Omental fat pad (tissue), 4 donors: Measurements from ENCODE around the gene GNMT. TPM values are rescaled to one million over a fixed set of nuclear protein-coding genes. Genes with fewer than 3 reads are reported as not detected.
"Not testable (repeated sequence)": the region's sequence is repeated elsewhere in the genome, so short reads cannot be mapped to it uniquely, and the experiment has no call there.

Source experiments
- ATAC-seq: fragments of 150-250 bp; one replicate; pipeline ENCODE4 v1.9.1; 2016; ENCODE audit warnings: mild to moderate bottlenecking, moderate library complexity; ENCODE audit not compliant: low FRiP score
- DNase-seq: peaks from one replicate; pipeline ENCODE4 v3.0.0-alpha.2; 2019; ENCODE audit warnings: low spot score
- total RNA-seq, 4 donors: library from RNA; depleted of rRNA; stranded (reverse); fragments of >200 nt; gene quantifications; one replicate each; pipeline ENCODE4 v1.1.0, GENCODE V29; 2016
- TF ChIP-seq, protein P1 (sequence below), 3 donors: fragments of 450-650 bp; IDR thresholded peaks; one replicate each; pipeline ENCODE4 v1.5.1; 2016 to 2017; ENCODE audit warnings: antibody characterized with exemption in 3 of 3, mild to moderate bottlenecking in 3 of 3, moderate library complexity in 2 of 3

The GNMT gene
- total RNA-seq, 4 donors from 2014 or later = 0.84 to 1.1 (median 1.0) TPM; not detected in 1

DNA sequence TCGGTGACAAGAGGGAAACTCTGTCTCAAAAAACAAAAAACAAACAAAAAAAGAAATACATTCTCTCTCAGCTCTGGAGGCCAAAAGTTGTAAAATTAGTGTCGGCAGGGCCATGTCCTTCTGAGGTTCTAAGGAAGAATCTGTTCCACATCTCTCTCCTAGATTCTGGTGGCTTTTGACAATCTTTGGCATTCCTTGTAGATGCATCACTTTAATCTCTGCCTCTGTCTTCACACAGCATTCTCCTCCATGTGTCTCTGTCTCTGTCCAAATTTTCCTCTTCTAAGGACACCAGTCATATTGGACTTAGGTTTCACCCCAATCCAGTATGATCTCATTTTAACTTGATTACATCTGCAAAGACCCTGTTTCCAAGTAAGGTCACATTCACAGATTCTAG is 32.9 kb downstream of the GNMT start:
- ATAC-seq (no peak), DNase-seq (no peak)
- TF ChIP-seq, protein P1, sequence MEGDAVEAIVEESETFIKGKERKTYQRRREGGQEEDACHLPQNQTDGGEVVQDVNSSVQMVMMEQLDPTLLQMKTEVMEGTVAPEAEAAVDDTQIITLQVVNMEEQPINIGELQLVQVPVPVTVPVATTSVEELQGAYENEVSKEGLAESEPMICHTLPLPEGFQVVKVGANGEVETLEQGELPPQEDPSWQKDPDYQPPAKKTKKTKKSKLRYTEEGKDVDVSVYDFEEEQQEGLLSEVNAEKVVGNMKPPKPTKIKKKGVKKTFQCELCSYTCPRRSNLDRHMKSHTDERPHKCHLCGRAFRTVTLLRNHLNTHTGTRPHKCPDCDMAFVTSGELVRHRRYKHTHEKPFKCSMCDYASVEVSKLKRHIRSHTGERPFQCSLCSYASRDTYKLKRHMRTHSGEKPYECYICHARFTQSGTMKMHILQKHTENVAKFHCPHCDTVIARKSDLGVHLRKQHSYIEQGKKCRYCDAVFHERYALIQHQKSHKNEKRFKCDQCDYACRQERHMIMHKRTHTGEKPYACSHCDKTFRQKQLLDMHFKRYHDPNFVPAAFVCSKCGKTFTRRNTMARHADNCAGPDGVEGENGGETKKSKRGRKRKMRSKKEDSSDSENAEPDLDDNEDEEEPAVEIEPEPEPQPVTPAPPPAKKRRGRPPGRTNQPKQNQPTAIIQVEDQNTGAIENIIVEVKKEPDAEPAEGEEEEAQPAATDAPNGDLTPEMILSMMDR (IDR thresholded peaks at IDR 0.05) = no peak

DNA sequence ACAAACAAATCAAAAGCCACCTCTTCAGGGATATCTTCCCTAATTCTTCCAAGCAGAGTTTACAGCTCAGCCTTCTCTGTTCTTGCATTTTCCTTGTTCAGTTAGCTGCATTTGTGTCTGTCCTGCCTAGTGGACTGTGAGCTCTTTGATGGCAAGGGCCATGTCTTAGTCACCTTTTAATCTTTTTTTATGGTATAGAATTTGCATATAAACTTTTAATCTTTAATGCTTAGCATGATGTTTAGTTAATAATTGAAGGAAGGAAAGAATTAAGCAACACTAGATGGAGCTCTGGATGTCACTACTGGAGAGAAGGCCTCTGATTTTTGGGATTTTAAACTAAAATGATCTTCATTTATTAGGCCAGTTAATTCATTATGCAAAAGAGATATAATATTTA is 36.0 kb downstream of the GNMT start:
- DNase-seq (no peak), ATAC-seq (no peak)
- TF ChIP-seq, protein P1 (IDR thresholded peaks at IDR 0.05) = no peak

DNA sequence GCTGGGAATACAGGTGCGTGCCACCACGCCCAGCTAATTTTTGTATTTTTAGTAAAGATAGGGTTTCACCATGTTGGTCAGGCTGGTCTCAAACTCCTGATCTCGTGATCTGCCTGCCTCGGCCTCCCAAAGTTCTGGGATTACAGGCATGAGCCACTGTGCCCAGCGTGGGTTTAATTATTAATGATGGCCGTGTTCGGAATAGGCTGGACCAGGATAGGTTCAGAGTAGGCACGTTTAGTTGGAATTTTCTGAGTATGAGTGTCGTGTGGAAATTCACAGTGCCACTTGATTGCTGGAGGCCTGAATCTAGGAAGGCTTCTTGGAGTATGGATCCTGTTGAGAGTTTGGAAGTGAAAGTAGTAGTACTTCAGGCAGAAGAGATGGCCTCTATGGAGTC is 37.7 kb downstream of the GNMT start:
- not testable (repeated sequence) for ATAC-seq, DNase-seq

DNA sequence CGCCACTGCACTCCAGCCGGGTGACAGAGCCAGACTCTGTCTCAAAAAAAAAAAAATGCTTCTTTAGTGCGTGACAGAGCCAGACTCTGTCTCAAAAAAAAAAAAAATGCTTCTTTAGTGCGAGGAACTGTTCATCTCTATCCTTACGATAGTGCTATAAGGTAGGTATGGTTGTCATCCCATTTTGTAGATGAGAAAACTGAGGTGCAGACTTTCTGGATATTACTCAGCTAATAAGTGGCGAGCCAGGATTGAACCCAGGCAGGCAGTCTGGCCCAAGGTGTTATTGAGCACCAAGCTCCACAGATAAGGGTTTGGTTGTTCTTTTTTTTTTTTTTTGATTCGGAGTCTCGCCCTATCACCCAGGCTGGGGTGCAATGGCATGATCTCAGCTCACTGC is 41.3 kb downstream of the GNMT start:
- TF ChIP-seq, protein P1 (IDR thresholded peaks at IDR 0.05) = no peak
- ATAC-seq (no peak), DNase-seq (no peak)

DNA sequence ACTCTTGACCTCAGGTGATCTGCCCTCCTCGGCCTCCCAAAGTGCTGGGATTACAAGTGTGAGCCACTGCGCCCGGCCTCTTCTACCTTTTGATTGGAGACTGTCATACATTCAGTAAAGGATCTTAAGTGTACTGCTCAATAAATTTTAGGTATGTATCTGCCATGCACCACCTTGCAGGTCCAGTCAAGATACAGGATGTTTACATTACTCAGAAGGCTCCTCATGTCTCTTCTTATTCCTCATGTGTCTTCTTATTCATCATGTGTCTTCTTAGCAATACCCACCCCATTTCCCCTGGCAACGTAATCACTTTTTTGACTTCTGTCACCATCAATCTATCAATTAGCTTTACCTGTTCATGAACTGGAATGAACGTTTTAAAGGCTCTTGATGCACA is 45.3 kb downstream of the GNMT start:
- ATAC-seq (no peak), DNase-seq (no peak)
- TF ChIP-seq, protein P1 (IDR thresholded peaks at IDR 0.05) = no peak

DNA sequence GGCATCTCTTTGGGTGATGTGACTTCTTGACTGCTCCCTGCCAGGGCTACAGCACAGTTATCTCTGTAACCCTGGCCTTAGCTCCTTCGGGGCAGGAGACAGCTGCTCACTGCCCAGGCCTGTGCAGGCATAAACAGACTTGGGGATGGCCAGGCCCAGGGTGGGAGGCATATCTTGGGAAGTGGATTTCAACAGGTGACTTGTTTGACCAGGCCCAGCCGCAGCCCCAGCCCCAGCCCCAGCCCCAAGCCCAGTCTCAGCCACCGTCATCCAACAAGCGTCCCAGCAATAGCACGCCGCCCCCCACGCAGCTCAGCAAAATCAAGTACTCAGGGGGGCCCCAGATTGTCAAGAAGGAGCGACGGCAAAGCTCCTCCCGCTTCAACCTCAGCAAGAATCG is 45.7 kb downstream of the GNMT start:
- TF ChIP-seq, protein P1 (IDR thresholded peaks at IDR 0.05) = no peak
- no peak for ATAC-seq
- DNase-seq = no peak

DNA sequence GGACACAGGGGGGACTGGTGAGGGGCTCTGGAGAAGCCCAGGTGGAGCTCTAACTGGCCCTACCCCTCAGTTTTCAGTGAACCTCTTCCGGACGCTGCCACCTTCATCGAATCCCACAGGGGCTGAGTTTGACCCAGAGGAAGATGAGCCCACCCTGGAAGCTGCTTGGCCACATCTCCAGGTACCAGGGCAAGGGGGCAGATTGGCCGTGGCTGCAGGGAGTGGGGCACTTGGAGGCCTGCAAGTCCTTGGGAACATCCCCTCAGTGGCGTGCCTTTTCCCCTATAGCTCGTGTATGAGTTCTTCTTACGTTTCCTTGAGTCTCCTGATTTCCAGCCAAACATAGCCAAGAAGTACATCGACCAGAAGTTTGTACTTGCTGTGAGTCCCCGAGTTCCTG is 46.6 kb downstream of the GNMT start:
- TF ChIP-seq, protein P1 (IDR thresholded peaks at IDR 0.05) = no peak
- DNase-seq (no peak), ATAC-seq (no peak)

DNA sequence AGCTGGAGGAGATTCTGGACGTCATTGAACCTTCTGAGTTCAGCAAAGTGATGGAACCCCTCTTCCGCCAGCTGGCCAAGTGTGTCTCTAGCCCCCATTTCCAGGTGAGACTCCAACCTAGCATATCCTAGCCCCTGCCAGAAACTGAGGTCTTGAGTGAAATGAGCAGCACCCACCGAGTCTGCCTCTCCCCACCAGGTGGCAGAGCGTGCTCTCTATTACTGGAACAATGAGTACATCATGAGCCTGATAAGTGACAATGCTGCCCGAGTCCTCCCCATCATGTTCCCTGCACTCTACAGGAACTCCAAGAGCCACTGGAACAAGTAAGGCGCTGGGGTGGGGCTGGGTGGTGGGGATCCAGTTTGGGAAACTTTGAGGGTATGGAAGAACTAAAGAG is 48.6 kb downstream of the GNMT start:
- TF ChIP-seq, protein P1 (IDR thresholded peaks at IDR 0.05) = no peak
- ATAC-seq = no peak
- no peak for DNase-seq
